ENCODE data around the gene CAMTA1. TPM values are rescaled to one million over a fixed set of nuclear protein-coding genes. Genes with fewer than 3 reads are reported as not detected.

CAMTA1 gene
- total RNA-seq, 1 donor from 2014 or later, result 62.9 TPM

DNA sequence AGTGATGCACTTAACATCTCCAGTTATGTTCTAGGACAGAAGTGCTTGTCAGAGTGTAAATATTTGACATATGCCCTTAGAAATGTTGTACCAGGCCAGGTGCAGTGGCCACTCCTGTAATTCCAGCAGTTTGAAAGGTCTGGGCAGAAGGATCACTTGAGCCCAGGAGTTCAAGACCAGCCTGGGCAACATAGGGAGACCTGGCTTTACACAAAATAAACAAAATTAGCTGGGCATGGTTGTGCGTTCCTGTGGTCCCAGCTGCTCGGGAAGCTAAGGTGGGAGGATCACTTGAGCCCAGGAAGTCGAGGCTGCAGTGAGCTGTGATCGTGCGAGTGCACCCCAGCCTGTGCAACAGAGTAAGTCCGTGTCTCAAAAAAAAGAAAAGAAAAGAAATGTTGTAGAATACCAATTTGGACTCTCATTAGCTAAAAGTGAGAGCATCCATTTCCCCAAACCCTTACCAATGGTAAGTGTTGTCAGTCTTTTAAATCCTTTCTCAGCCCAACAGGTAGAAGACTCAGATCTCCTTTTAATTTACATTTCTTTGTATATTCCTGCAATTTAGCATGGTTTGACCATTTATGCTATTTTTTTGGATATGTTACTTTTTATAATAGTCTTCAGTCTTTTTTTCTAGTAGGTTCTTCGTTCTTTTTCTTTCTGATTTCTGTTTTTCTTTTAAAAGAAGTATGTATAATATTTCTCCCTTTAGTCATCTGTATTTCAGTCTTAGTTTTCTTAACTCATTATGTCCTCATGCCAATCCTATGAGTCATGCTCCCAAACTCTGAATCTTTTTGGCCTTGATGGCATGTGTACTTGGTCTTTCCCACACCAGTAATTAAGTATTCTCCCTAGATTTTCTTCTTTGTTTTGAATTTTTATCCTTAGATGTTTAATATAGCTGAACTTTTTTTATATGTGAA is 74.4 kb downstream of the CAMTA1 start:
- H3K4me1 ChIP-seq, result peaks cover 4% of the 10 kb centered on the region
- DNase-seq (ENCODE audit: extremely low spot score in 2 of 2), result no peak
- H3K27ac ChIP-seq, result peak overlapping the region; percentile 5
- H3K4me3 ChIP-seq, result no peak overlapping the region
- TF ChIP-seq POLR2A (IDR thresholded peaks at IDR 0.05) (no peak), POLR2AphosphoS5 (IDR thresholded peaks at IDR 0.05; ENCODE audit: insufficient read depth in 1 of 2, low read depth in 1 of 2) (peak in 1 of 2 donors; percentile 38)
- H3K9me3 ChIP-seq, result no peaks in the 10 kb centered on the region
- peaks cover 0 to 9% of the 10 kb centered on the region in 2 donors for H3K36me3 ChIP-seq
- no peaks in the 10 kb centered on the region for H3K27me3 ChIP-seq
- intact Hi-C loops (cut with DNase I), result no loop called here

DNA sequence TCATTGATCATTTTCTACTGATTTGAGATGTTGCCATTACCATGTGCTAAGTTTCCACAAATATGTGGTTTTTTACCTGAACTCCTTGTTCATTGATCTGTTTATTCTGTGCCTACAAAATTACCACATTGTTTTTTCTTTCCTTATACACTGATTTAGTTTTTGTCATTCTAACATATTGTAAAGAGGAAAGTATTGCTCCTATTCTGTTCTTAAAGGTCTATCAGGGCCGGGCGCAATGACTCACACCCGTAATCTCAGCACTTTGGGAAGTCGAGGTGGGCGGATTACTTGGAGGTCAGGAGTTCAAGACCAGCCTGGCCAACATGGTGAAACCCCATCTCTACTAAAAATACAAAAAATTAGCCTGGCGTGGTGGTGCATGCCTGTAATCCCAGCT is 75.1 kb downstream of the CAMTA1 start:
- peaks cover 0 to 4% of the 10 kb centered on the region in 2 donors for H3K36me3 ChIP-seq
- TF ChIP-seq POLR2AphosphoS5 (IDR thresholded peaks at IDR 0.05; ENCODE audit: insufficient read depth in 1 of 2, low read depth in 1 of 2), result no peak
- TF ChIP-seq CTCF (IDR thresholded peaks at IDR 0.05), result no peak
- no peak for TF ChIP-seq POLR2A (IDR thresholded peaks at IDR 0.05)
- peaks cover 4% of the 10 kb centered on the region for H3K4me1 ChIP-seq
- no peak overlapping the region for H3K27ac ChIP-seq
- no peaks in the 10 kb centered on the region for H3K27me3 ChIP-seq
- no peaks in the 10 kb centered on the region for H3K9me3 ChIP-seq
- intact Hi-C loops (cut with DNase I), result no loop called here
- no peak for DNase-seq (ENCODE audit: extremely low spot score in 2 of 2)
- no peak overlapping the region for H3K4me3 ChIP-seq

DNA sequence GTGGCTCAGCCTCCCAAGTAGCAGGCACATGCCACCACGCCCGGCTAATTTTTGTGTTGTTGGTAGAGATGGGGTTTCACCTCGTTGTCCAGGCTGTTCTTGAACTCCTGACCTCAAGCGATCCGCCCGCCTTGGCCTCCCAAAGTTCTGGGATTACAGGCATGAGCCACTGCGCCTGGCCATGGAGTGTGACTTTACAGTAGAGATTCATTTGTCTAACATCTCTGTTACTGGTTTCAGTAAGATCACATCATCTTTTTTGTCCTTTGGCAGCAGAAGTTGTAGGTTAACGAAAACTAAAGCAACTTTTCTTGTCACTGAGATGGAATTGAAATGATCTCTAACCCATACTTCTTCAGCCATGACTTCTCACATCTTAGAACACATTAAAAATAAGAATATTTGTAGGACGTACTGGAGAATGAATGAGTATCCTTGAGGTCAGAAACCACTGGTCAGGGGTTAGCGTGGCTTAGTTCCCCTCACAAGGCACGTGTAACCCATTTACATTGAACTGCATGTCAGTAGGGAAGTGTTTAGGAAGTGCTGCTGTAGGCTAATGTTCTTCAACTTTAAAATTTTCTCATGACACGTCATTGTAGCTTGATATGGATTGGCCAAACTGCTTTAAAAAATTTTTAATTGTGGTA is 75.9 kb downstream of the CAMTA1 start:
- no peaks in the 10 kb centered on the region for H3K27me3 ChIP-seq
- H3K4me3 ChIP-seq, result no peak overlapping the region
- intact Hi-C loops (cut with DNase I), result no loop called here
- H3K4me1 ChIP-seq, result peaks cover 4% of the 10 kb centered on the region
- no peak for DNase-seq (ENCODE audit: extremely low spot score in 2 of 2)
- no peaks in the 10 kb centered on the region for H3K36me3 ChIP-seq
- TF ChIP-seq POLR2AphosphoS5 (IDR thresholded peaks at IDR 0.05; ENCODE audit: insufficient read depth in 1 of 2, low read depth in 1 of 2) (no peak), POLR2A (IDR thresholded peaks at IDR 0.05) (no peak), CTCF (IDR thresholded peaks at IDR 0.05) (no peak)
- no peak overlapping the region for H3K27ac ChIP-seq
- no peaks in the 10 kb centered on the region for H3K9me3 ChIP-seq

DNA sequence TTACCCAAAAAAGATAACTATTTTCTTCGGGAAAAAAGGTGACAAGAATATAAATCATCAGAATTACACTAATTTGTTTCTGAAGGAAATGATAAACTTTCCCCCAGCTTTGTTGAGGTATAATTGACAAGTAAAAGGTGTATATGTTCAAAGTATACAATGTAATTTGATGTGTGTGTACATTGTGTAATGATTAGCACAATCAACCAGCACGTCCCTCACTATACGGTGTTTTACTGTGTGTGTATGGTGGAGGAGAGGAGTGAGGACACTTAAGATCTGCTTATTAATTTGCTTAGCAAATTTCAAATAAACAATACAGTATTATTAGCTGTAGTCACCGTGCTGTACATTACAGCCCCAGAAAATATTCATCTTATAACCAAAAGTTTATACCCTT is 77.7 kb downstream of the CAMTA1 start:
- Histone ChIP-seq H3K9me3 (no peaks in the 10 kb centered on the region), H3K27ac (no peak overlapping the region), H3K36me3 (no peaks in the 10 kb centered on the region), H3K4me3 (no peak overlapping the region), H3K27me3 (no peaks in the 10 kb centered on the region), H3K4me1 (peaks cover 6% of the 10 kb centered on the region)
- no peak for TF ChIP-seq CTCF (IDR thresholded peaks at IDR 0.05)
- intact Hi-C loops (cut with DNase I), result no loop called here
- DNase-seq (ENCODE audit: extremely low spot score in 2 of 2), result no peak

DNA sequence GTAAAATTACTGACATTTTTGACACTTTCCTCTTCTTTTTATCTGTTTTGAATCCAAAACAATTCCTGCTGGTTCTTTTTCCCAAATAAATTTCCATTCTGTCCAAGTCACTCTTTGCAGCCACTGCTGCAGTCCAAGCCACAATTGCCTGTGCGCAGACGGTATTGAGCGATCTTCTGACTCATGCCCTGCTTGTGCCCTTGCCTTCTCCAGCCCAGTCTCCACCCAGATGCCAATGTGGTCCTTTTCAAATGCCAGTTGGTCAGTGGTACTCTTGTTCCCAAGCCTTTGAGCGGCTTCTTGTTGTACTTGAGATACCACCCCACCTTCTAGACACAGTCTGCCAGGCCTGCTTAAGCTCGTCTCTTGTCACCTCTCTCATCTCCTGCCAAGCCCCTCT is 78.9 kb downstream of the CAMTA1 start:
- Histone ChIP-seq H3K27me3 (no peaks in the 10 kb centered on the region), H3K36me3 (no peaks in the 10 kb centered on the region), H3K9me3 (no peaks in the 10 kb centered on the region), H3K27ac (no peak overlapping the region), H3K4me1 (peaks cover 18% of the 10 kb centered on the region), H3K4me3 (no peak overlapping the region)
- intact Hi-C loops (cut with DNase I), result no loop called here
- no peak for DNase-seq (ENCODE audit: extremely low spot score in 2 of 2)
- TF ChIP-seq POLR2AphosphoS5 (IDR thresholded peaks at IDR 0.05; ENCODE audit: insufficient read depth in 1 of 2, low read depth in 1 of 2), result no peak
- no peak for TF ChIP-seq CTCF (IDR thresholded peaks at IDR 0.05)
- TF ChIP-seq POLR2A (IDR thresholded peaks at IDR 0.05), result no peak
